H9 (cell line): ENCODE results near the gene AKIRIN2. TPM values are rescaled to one million over a fixed set of nuclear protein-coding genes. Genes with fewer than 3 reads are reported as not detected.

Experiments used
- DNase-seq: peaks from one replicate; pipeline ENCODE4 v3.0.0-alpha.2; 2017
- H2AFZ ChIP-seq: one replicate; pipeline ENCODE4 v1.6.1; 2013; ENCODE audit warnings: mild to moderate bottlenecking, low read length, control low read depth, moderate library complexity
- H2AK5ac ChIP-seq: 2 replicates; pipeline ENCODE4 v1.6.1; 2013; ENCODE audit warnings: low read length, control low read depth, mixed read lengths; ENCODE audit not compliant: insufficient read length
- H2BK120ac ChIP-seq: one replicate; pipeline ENCODE4 v1.6.1; 2013; ENCODE audit warnings: low read depth, mild to moderate bottlenecking, low read length, control low read depth, inconsistent platforms; ENCODE audit not compliant: poor library complexity, severe bottlenecking
- H2BK12ac ChIP-seq: 2 replicates; pipeline ENCODE4 v1.6.1; 2013; ENCODE audit warnings: low read length, control low read depth, mixed read lengths, low read depth; ENCODE audit not compliant: insufficient read length
- H2BK15ac ChIP-seq: 2 replicates; pipeline ENCODE4 v1.6.1; 2013; ENCODE audit warnings: low read depth, low read length, control low read depth
- H2BK20ac ChIP-seq: one replicate; pipeline ENCODE4 v1.6.1; 2013; ENCODE audit warnings: low read depth, mild to moderate bottlenecking, low read length, control low read depth, inconsistent platforms; ENCODE audit not compliant: poor library complexity, severe bottlenecking
- H2BK5ac ChIP-seq: 2 replicates; pipeline ENCODE4 v1.6.1; 2013; ENCODE audit warnings: low read length, control low read depth, mixed read lengths; ENCODE audit not compliant: insufficient read length
- H3K14ac ChIP-seq: 2 replicates; pipeline ENCODE4 v1.6.1; 2013; ENCODE audit warnings: low read length, control low read depth; ENCODE audit not compliant: insufficient read depth
- H3K18ac ChIP-seq: 2 replicates; pipeline ENCODE4 v1.6.1; 2013; ENCODE audit warnings: low read depth, mild to moderate bottlenecking, mixed read lengths, low read length, control low read depth; ENCODE audit not compliant: insufficient read length
- H3K23ac ChIP-seq: 2 replicates; pipeline ENCODE4 v1.6.1; 2013; ENCODE audit warnings: low read length, control low read depth, mixed read lengths, low read depth; ENCODE audit not compliant: insufficient read length
- H3K23me2 ChIP-seq: 2 replicates; pipeline ENCODE4 v1.6.1; 2013; ENCODE audit warnings: low read depth, mild to moderate bottlenecking, mixed read lengths, low read length, control low read depth; ENCODE audit not compliant: insufficient read length, poor library complexity, severe bottlenecking
- H3K27ac ChIP-seq: 2 replicates; pipeline ENCODE4 v1.5.1; 2013; ENCODE audit warnings: low read length, control low read depth, mixed read lengths, low read depth; ENCODE audit not compliant: insufficient read length
- H3K27me3 ChIP-seq: 2 replicates; pipeline ENCODE4 v1.6.1; 2013; ENCODE audit warnings: low read length, control low read depth, inconsistent platforms; ENCODE audit not compliant: insufficient read depth
- H3K4ac ChIP-seq: 2 replicates; pipeline ENCODE4 v1.6.1; 2013; ENCODE audit warnings: low read depth, mild to moderate bottlenecking, control low read depth, inconsistent platforms, low read length, moderate library complexity
- H3K4me1 ChIP-seq: 2 replicates; pipeline ENCODE4 v1.6.1; 2013; ENCODE audit warnings: low read length, control low read depth, inconsistent platforms; ENCODE audit not compliant: insufficient read depth
- H3K4me2 ChIP-seq: 2 replicates; pipeline ENCODE4 v1.6.1; 2013; ENCODE audit warnings: low read length, control low read depth, mixed read lengths; ENCODE audit not compliant: insufficient read length, insufficient read depth
- H3K56ac ChIP-seq: 2 replicates; pipeline ENCODE4 v1.6.1; 2013; ENCODE audit warnings: low read depth, mild to moderate bottlenecking, mixed read lengths, low read length, control low read depth; ENCODE audit not compliant: insufficient read length
- H3K79me1 ChIP-seq: 2 replicates; pipeline ENCODE4 v1.6.1; 2013; ENCODE audit warnings: low read depth, mild to moderate bottlenecking, moderate library complexity, low read length, control low read depth, inconsistent platforms; ENCODE audit not compliant: insufficient read depth, poor library complexity, severe bottlenecking
- H3K79me2 ChIP-seq: 2 replicates; pipeline ENCODE4 v1.6.1; 2013; ENCODE audit warnings: low read length, control low read depth, inconsistent platforms; ENCODE audit not compliant: insufficient read depth
- H3K9ac ChIP-seq: 2 replicates; pipeline ENCODE4 v1.6.1; 2013; ENCODE audit warnings: low read length, control low read depth, mixed read lengths; ENCODE audit not compliant: insufficient read length; ENCODE audit errors: extremely low read depth
- H3K9me3 ChIP-seq: one replicate; pipeline ENCODE4 v1.6.1; 2013; ENCODE audit warnings: low read depth, low read length, inconsistent platforms; ENCODE audit not compliant: control insufficient read depth
- H3T11ph ChIP-seq: one replicate; pipeline ENCODE4 v1.6.1; 2013; ENCODE audit warnings: mild to moderate bottlenecking, low read length, control low read depth, inconsistent platforms
- H4K20me1 ChIP-seq: one replicate; pipeline ENCODE4 v1.6.1; 2013; ENCODE audit not compliant: control insufficient read depth, insufficient read length, insufficient read depth
- H4K5ac ChIP-seq: 2 replicates; pipeline ENCODE4 v1.6.1; 2013; ENCODE audit warnings: low read depth, mild to moderate bottlenecking, mixed read lengths, low read length, control low read depth; ENCODE audit not compliant: insufficient read length
- H4K8ac ChIP-seq: replicated peaks from 2 replicates; pipeline ENCODE4 v1.6.1; 2013; ENCODE audit warnings: low read length, control low read depth, mixed read lengths, low read depth; ENCODE audit not compliant: insufficient read length
- H4K91ac ChIP-seq: 2 replicates; pipeline ENCODE4 v1.6.1; 2013; ENCODE audit warnings: low read depth, mild to moderate bottlenecking, moderate library complexity, mixed read lengths, low read length, control low read depth; ENCODE audit not compliant: insufficient read length
- H3K27ac Mint-ChIP-seq, 3 experiments: 2 replicates in 2 of 3; 3 replicates in 1 of 3; pipeline ENCODE4 v1.8.0; 2020 to 2021; ENCODE audit warnings: mixed read lengths in 3 of 3, mild to moderate bottlenecking in 1 of 3, moderate library complexity in 1 of 3
- H3K27me3 Mint-ChIP-seq: 2 replicates; pipeline ENCODE4 v1.8.0; 2021; ENCODE audit warnings: low read depth, mild to moderate bottlenecking, moderate library complexity, mixed read lengths
- H3K36me3 Mint-ChIP-seq, 3 experiments: 2 replicates in 2 of 3; 3 replicates in 1 of 3; pipeline ENCODE4 v1.8.0; 2020 to 2021; ENCODE audit warnings: low read depth in 3 of 3, mixed read lengths in 3 of 3; ENCODE audit not compliant: insufficient read depth in 1 of 3
- H3K4me1 Mint-ChIP-seq, 2 experiments: 2 replicates each; pipeline ENCODE4 v1.8.0; 2020; ENCODE audit warnings: mixed read lengths in 2 of 2
- H3K4me3 Mint-ChIP-seq, 2 experiments: 2 replicates in 1 of 2; 3 replicates in 1 of 2; pipeline ENCODE4 v1.8.0; 2020 to 2021; ENCODE audit warnings: mild to moderate bottlenecking in 2 of 2, mixed read lengths in 2 of 2, moderate library complexity in 1 of 2
- H3K9me3 Mint-ChIP-seq, 2 experiments: 2 replicates in 1 of 2; 3 replicates in 1 of 2; pipeline ENCODE4 v1.8.0; 2020; ENCODE audit warnings: mild to moderate bottlenecking in 2 of 2, mixed read lengths in 2 of 2, moderate library complexity in 1 of 2
- WGBS: extraction: QIAGEN DNeasy Blood & Tissue Kit; methylation state at CpG from one replicate; pipeline ENCODE4 v1.1.7; 2013; ENCODE audit warnings: missing lambda C conversion rate, low lambda C conversion rate, mixed read lengths; ENCODE audit not compliant: insufficient read length; ENCODE audit errors: extremely low coverage; 5-methylcytosine and 5-hydroxymethylcytosine counted together
- total RNA-seq: library from RNA; stranded (reverse); gene quantifications from 2 replicates; pipeline ENCODE4 v1.2.1, GENCODE V29; 2021
- TF ChIP-seq, protein P1 (sequence below): fragments of 200-600 bp; sonication (generic); conservative IDR thresholded peaks from 3 replicates; pipeline ENCODE4 v1.8.0; 2021; ENCODE audit warnings: antibody characterized with exemption, mild to moderate bottlenecking

Gene AKIRIN2
- total RNA-seq, 1 experiment from 2014 or later, result 75.7 TPM

DNA sequence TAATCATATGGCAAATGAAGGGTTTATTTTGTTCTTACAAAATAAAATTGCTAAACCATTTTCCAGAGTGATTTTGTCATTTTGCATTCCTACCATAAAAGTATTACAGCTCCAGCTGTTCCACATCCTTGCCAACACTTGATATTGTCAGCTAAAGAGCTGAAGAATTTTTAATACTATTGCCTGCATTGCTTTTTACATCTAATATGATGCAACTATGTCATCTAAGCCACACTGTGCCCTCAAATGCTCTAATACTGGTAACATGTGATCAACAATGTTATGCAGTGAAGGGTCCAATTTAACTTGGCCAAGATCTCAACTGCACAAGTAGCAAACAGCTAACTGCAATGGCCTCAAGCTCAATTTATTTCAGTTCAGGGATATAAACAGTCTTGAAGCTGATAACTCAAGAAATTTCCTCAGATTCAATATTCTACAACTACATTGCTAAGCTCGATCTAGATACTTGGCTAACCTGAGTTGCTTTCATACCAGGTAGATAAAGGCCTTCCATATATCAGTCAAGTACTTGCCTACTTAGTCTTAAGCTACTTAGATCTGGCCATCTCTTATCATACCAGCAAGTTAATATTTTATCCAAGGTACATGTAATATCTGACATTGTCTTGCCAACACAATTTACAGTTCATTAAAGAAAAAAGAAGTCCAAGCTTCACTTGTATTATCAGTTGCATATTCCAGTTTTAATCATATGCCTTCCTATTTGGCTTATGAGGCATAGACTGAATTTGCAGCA lies 17.0 kb downstream of the AKIRIN2 start:
- Histone ChIP-seq H2BK15ac (no peak overlapping the region), H4K5ac (no peak overlapping the region), H2AK5ac (no peak overlapping the region), H2BK5ac (no peak overlapping the region), H2AFZ (no peak overlapping the region), H3T11ph (no peak overlapping the region), H3K9me3 (no peaks in the 10 kb centered on the region), H4K20me1 (no peaks in the 10 kb centered on the region), H2BK12ac (no peak overlapping the region), H3K79me2 (peaks cover 60% of the 10 kb centered on the region; the same call in 1 of the 2 replicates), H3K23ac (no peak overlapping the region), H3K79me1 (peaks cover 18% of the 10 kb centered on the region), H3K9ac (no peak overlapping the region), H4K91ac (no peak overlapping the region), H3K4me2 (no peak overlapping the region), H3K4me1 (no peaks in the 10 kb centered on the region; the same call in 1 of the 2 replicates), H2BK120ac (no peak overlapping the region), H3K27ac (no peak overlapping the region), H3K4ac (no peak overlapping the region), H3K18ac (no peak overlapping the region), H4K8ac (no peak overlapping the region), H3K23me2 (no peaks in the 10 kb centered on the region), H3K27me3 (no peaks in the 10 kb centered on the region), H2BK20ac (no peak overlapping the region), H3K56ac (no peak overlapping the region), H3K14ac (no peak overlapping the region)
- H3K4me1 Mint-ChIP-seq, result peaks cover 15 to 24% of the 10 kb centered on the region in 2 experiments
- H3K36me3 Mint-ChIP-seq, result peaks cover 5 to 26% (median 16%) of the 10 kb centered on the region in 3 experiments; a peak in 5 of 7 replicates
- WGBS, result no CpG with 5 or more reads among the region's 1 CpG
- no peak overlapping the region; a peak in 1 of 7 replicates for H3K27ac Mint-ChIP-seq
- H3K27me3 Mint-ChIP-seq, result no peaks in the 10 kb centered on the region
- DNase-seq, result no peak
- TF ChIP-seq, protein P1, sequence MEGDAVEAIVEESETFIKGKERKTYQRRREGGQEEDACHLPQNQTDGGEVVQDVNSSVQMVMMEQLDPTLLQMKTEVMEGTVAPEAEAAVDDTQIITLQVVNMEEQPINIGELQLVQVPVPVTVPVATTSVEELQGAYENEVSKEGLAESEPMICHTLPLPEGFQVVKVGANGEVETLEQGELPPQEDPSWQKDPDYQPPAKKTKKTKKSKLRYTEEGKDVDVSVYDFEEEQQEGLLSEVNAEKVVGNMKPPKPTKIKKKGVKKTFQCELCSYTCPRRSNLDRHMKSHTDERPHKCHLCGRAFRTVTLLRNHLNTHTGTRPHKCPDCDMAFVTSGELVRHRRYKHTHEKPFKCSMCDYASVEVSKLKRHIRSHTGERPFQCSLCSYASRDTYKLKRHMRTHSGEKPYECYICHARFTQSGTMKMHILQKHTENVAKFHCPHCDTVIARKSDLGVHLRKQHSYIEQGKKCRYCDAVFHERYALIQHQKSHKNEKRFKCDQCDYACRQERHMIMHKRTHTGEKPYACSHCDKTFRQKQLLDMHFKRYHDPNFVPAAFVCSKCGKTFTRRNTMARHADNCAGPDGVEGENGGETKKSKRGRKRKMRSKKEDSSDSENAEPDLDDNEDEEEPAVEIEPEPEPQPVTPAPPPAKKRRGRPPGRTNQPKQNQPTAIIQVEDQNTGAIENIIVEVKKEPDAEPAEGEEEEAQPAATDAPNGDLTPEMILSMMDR, result no peak
- no peaks in the 10 kb centered on the region for H3K9me3 Mint-ChIP-seq
- no peak overlapping the region for H3K4me3 Mint-ChIP-seq
